Endothelial cell of umbilical vein (primary cell): Measurements from ENCODE around the gene DEDD.
A peak's percentile ranks its signal among the peaks of the same experiment; 100 is the strongest.

Experiments
- EZH2 ChIP-seq: IDR thresholded peaks from 2 replicates; pipeline ENCODE4 v1.6.1; 2012; ENCODE audit warnings: borderline replicate concordance, low read depth, mild to moderate bottlenecking, moderate library complexity, low read length, inconsistent platforms; ENCODE audit not compliant: severe bottlenecking
- FOS ChIP-seq: IDR thresholded peaks from 2 replicates; pipeline ENCODE4 v1.6.1; 2011; ENCODE audit warnings: mild to moderate bottlenecking, low read length, moderate library complexity, borderline replicate concordance; ENCODE audit not compliant: insufficient read depth
- JUN ChIP-seq: IDR thresholded peaks from 2 replicates; pipeline ENCODE4 v1.6.1; 2011; ENCODE audit warnings: borderline replicate concordance, low read depth; ENCODE audit not compliant: insufficient read length, insufficient read depth
- MAX ChIP-seq: IDR thresholded peaks from 2 replicates; pipeline ENCODE4 v1.6.1; 2011; ENCODE audit not compliant: insufficient read depth, insufficient read length
- MYC ChIP-seq: IDR thresholded peaks from one replicate; pipeline ENCODE4 v1.6.1; 2011; ENCODE audit warnings: mild to moderate bottlenecking, low read depth, low read length
- POLR2A ChIP-seq: IDR thresholded peaks from 2 replicates; pipeline ENCODE4 v1.6.1; 2012; ENCODE audit warnings: low read depth, mild to moderate bottlenecking, control low read depth, low read length
- POLR2AphosphoS5 ChIP-seq: IDR thresholded peaks from 2 replicates; pipeline ENCODE4 v1.6.1; 2012; ENCODE audit warnings: low read depth, mild to moderate bottlenecking, control low read depth, low read length, moderate library complexity; ENCODE audit not compliant: insufficient read depth
- TF ChIP-seq, protein P1 (sequence below), 2 donors: IDR thresholded peaks; 1 replicate in 1 of 2; 2 replicates in 1 of 2; pipeline ENCODE4 v1.5.1; 2011; ENCODE audit warnings: low read length in 2 of 2, mild to moderate bottlenecking in 2 of 2, moderate library complexity in 2 of 2, control low read depth in 1 of 2, inconsistent platforms in 1 of 2, low read depth in 1 of 2; ENCODE audit not compliant: insufficient read depth in 1 of 2; ENCODE audit errors: extremely low read depth in 1 of 2

GRCh38 chr1:161132410-161133219 lies at the start of gene DEDD:
- TF ChIP-seq, protein P1, sequence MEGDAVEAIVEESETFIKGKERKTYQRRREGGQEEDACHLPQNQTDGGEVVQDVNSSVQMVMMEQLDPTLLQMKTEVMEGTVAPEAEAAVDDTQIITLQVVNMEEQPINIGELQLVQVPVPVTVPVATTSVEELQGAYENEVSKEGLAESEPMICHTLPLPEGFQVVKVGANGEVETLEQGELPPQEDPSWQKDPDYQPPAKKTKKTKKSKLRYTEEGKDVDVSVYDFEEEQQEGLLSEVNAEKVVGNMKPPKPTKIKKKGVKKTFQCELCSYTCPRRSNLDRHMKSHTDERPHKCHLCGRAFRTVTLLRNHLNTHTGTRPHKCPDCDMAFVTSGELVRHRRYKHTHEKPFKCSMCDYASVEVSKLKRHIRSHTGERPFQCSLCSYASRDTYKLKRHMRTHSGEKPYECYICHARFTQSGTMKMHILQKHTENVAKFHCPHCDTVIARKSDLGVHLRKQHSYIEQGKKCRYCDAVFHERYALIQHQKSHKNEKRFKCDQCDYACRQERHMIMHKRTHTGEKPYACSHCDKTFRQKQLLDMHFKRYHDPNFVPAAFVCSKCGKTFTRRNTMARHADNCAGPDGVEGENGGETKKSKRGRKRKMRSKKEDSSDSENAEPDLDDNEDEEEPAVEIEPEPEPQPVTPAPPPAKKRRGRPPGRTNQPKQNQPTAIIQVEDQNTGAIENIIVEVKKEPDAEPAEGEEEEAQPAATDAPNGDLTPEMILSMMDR (IDR thresholded peaks at IDR 0.05; ENCODE audit: extremely low read depth in 1 of 2, insufficient read depth in 1 of 2, low read depth in 1 of 2, low read length in 2 of 2): peak; percentile 1 to 4
- TF ChIP-seq POLR2A: no peak
- TF ChIP-seq EZH2: no peak
- no peak for TF ChIP-seq MAX
- TF ChIP-seq POLR2AphosphoS5: peak; percentile 23
- peak; percentile 33 for TF ChIP-seq JUN
- TF ChIP-seq FOS: peak; percentile 64
- TF ChIP-seq MYC: no peak
